Uterus (tissue), 2 donors: ENCODE data around the gene SPTLC2.

Experiments used
- CTCF ChIP-seq, 4 experiments: fragments of 200-600 bp in 2 of 4; fragments of 450-650 bp in 2 of 4; sonication (generic) in 2 of 4; IDR thresholded peaks; one replicate each; pipeline ENCODE4 v1.5.1; 2016 to 2019; ENCODE audit warnings: antibody characterized with exemption in 4 of 4, mild to moderate bottlenecking in 2 of 4, moderate library complexity in 1 of 4
- POLR2A ChIP-seq, 2 donors: fragments of 450-650 bp; IDR thresholded peaks; one replicate each; pipeline ENCODE4 v1.6.1; 2016; ENCODE audit warnings: antibody characterized with exemption in 2 of 2, mild to moderate bottlenecking in 1 of 2, moderate library complexity in 1 of 2

- TF ChIP-seq CTCF (IDR thresholded peaks at IDR 0.05), result no peak
- peak in 1 of 2 donors; percentile 33 for TF ChIP-seq POLR2A (IDR thresholded peaks at IDR 0.05)
Measured at GRCh38 chr14:77457115-77457521, 159.3 kb downstream of the SPTLC2 start.
